IMR-90 (cell line): ENCODE measurements around the gene MYORG. TPM values are rescaled to one million over a fixed set of nuclear protein-coding genes. Genes with fewer than 3 reads are reported as not detected.

Source experiments
- ATAC-seq: fragments of 200-7000 bp; cut with Tn5 transposase; 2 replicates; pipeline ENCODE4 v1.9.1; 2020; ENCODE audit warnings: low read depth, mild to moderate bottlenecking, moderate library complexity
- BruUV-seq: library from RNA; stranded (reverse); fragments of 400-500 nt; replicated peaks from 2 replicates; lab custom pipeline; 2021; lab: Mats Ljungman, UMichigan
- CTCF ChIA-PET: fragments of 300-600 bp; formaldehyde crosslinking; extraction: SDS; loops from one replicate; lab custom pipeline; 2021; ENCODE audit warnings: antibody characterized with exemption; lab: Yijun Ruan, JAX
- POLR2A ChIA-PET: fragments of 300-600 bp; sonication (Branson Sonifier 250); formaldehyde crosslinking; loops from one replicate; lab custom pipeline; 2022; ENCODE audit warnings: antibody characterized with exemption; ENCODE audit not compliant: unreplicated experiment; lab: Charles Lee
- DNase-seq: peaks from one replicate; pipeline ENCODE4 v3.0.0; 2013
- H2AFZ ChIP-seq: replicated peaks from 2 replicates; pipeline ENCODE3; 2013; ENCODE audit warnings: low read length, mild to moderate bottlenecking; ENCODE audit not compliant: poor library complexity
- H2AK5ac ChIP-seq: 2 replicates; pipeline ENCODE4 v1.6.1; 2013; ENCODE audit warnings: low read depth, low read length, inconsistent platforms
- H2AK9ac ChIP-seq: replicated peaks from 2 replicates; pipeline ENCODE3; 2013; ENCODE audit warnings: mild to moderate bottlenecking, low read depth, low read length, moderate library complexity; ENCODE audit not compliant: poor library complexity
- H2BK120ac ChIP-seq: 2 replicates; pipeline ENCODE4 v1.6.1; 2013; ENCODE audit warnings: low read depth, low read length, inconsistent platforms
- H2BK15ac ChIP-seq: 3 replicates; pipeline ENCODE4 v1.6.1; 2013; ENCODE audit warnings: low read depth, low read length, inconsistent platforms
- H2BK20ac ChIP-seq: 2 replicates; pipeline ENCODE4 v1.6.1; 2013; ENCODE audit warnings: low read depth, mild to moderate bottlenecking, inconsistent platforms, low read length, moderate library complexity
- H2BK5ac ChIP-seq: 2 replicates; pipeline ENCODE4 v1.6.1; 2013; ENCODE audit warnings: mild to moderate bottlenecking, low read depth, low read length, inconsistent platforms; ENCODE audit not compliant: poor library complexity, severe bottlenecking
- H3K14ac ChIP-seq: replicated peaks from 2 replicates; pipeline ENCODE4 v1.6.1; 2013; ENCODE audit warnings: low read depth, low read length, inconsistent platforms
- H3K18ac ChIP-seq: 2 replicates; pipeline ENCODE4 v1.6.1; 2013; ENCODE audit warnings: low read depth, low read length, control low read depth
- H3K23ac ChIP-seq: 2 replicates; pipeline ENCODE4 v1.6.1; 2013; ENCODE audit warnings: low read depth, low read length, inconsistent platforms
- H3K27ac ChIP-seq: 2 replicates; pipeline ENCODE4 v1.5.1; 2013; ENCODE audit warnings: mild to moderate bottlenecking, control low read depth, low read length; ENCODE audit not compliant: insufficient read depth
- H3K27me3 ChIP-seq: 2 replicates; pipeline ENCODE4 v1.6.1; 2013; ENCODE audit warnings: low read length; ENCODE audit not compliant: control insufficient read depth, insufficient read depth
- H3K36me3 ChIP-seq: 2 replicates; pipeline ENCODE4 v1.6.1; 2013; ENCODE audit warnings: low read length, mixed read lengths; ENCODE audit not compliant: control insufficient read depth, insufficient read depth
- H3K4ac ChIP-seq: 2 replicates; pipeline ENCODE4 v1.6.1; 2013; ENCODE audit warnings: low read depth, low read length, inconsistent platforms
- H3K4me1 ChIP-seq: 2 replicates; pipeline ENCODE4 v1.6.1; 2013; ENCODE audit warnings: low read length, mixed read lengths; ENCODE audit not compliant: control insufficient read depth, insufficient read depth
- H3K4me2 ChIP-seq: 2 replicates; pipeline ENCODE4 v1.6.1; 2013; ENCODE audit warnings: low read depth, mild to moderate bottlenecking, control low read depth, low read length, moderate library complexity
- H3K4me3 ChIP-seq: 2 replicates; pipeline ENCODE4 v1.5.1; 2013; ENCODE audit warnings: low read depth, mild to moderate bottlenecking, control low read depth, low read length, moderate library complexity; ENCODE audit not compliant: insufficient read depth
- H3K56ac ChIP-seq: 2 replicates; pipeline ENCODE4 v1.6.1; 2013; ENCODE audit warnings: low read length, inconsistent platforms; ENCODE audit not compliant: insufficient read depth; ENCODE audit errors: extremely low read depth
- H3K79me1 ChIP-seq, 2 experiments: 2 replicates each; pipeline ENCODE4 v1.6.1; 2013; ENCODE audit warnings: low read length in 2 of 2, inconsistent platforms in 1 of 2, low read depth in 1 of 2
- H3K9ac ChIP-seq: 2 replicates; pipeline ENCODE4 v1.6.1; 2013; ENCODE audit warnings: low read depth, low read length, control low read depth
- H3K9me1 ChIP-seq: 2 replicates; pipeline ENCODE4 v1.6.1; 2013; ENCODE audit warnings: low read length, inconsistent platforms; ENCODE audit not compliant: insufficient read depth
- H3K9me3 ChIP-seq: 2 replicates; pipeline ENCODE4 v1.6.1; 2013; ENCODE audit warnings: low read length; ENCODE audit not compliant: control insufficient read depth, insufficient read depth
- H4K20me1 ChIP-seq: 2 replicates; pipeline ENCODE4 v1.6.1; 2013; ENCODE audit warnings: low read length, inconsistent platforms; ENCODE audit not compliant: insufficient read depth
- H4K5ac ChIP-seq: 2 replicates; pipeline ENCODE4 v1.6.1; 2013; ENCODE audit warnings: mild to moderate bottlenecking, low read depth, low read length, control low read depth
- H4K8ac ChIP-seq, 2 experiments: 2 replicates each; pipeline ENCODE4 v1.6.1; 2013; ENCODE audit warnings: low read depth in 2 of 2, low read length in 2 of 2, control low read depth in 1 of 2, inconsistent platforms in 1 of 2
- H4K91ac ChIP-seq: 2 replicates; pipeline ENCODE4 v1.6.1; 2013; ENCODE audit warnings: low read depth, low read length, inconsistent platforms; ENCODE audit not compliant: insufficient read depth
- BHLHE40 ChIP-seq: fragments of 150-350 bp; IDR thresholded peaks from 2 replicates; pipeline ENCODE4 v1.6.1; 2016; ENCODE audit warnings: mild to moderate bottlenecking, low read depth, low read length
- CEBPB ChIP-seq: IDR thresholded peaks from 2 replicates; pipeline ENCODE4 v1.6.1; 2012; ENCODE audit warnings: low read depth, low read length, improper control_type of control experiment
- POLR2A ChIP-seq: IDR thresholded peaks from 2 replicates; pipeline ENCODE4 v1.6.1; 2012; ENCODE audit warnings: mild to moderate bottlenecking, low read depth, low read length
- RFX5 ChIP-seq: IDR thresholded peaks from 2 replicates; pipeline ENCODE4 v1.8.0; 2012; ENCODE audit warnings: low read depth, mild to moderate bottlenecking, low read length, moderate library complexity
- WGBS, 2 experiments: methylation state at CpG; one replicate each; pipeline versions ENCODE4 v1.1.5 to v1.1.7; 2013; ENCODE audit warnings: missing lambda C conversion rate in 2 of 2; ENCODE audit not compliant: insufficient read length in 1 of 2; ENCODE audit errors: extremely low coverage in 2 of 2; 5-methylcytosine and 5-hydroxymethylcytosine counted together
- dilution Hi-C: fragments of 300-500 bp; cut with HindIII; formaldehyde crosslinking; loops from one replicate; pipeline ENCODE4 v1.14.3; 2018; ENCODE audit warnings: low sequenced_read_pairs; ENCODE audit not compliant: unreplicated experiment
- in situ Hi-C: fragments of 300-500 bp; cut with MboI; formaldehyde crosslinking; loops from 3 replicates; pipeline ENCODE4 v1.14.3; 2019; ENCODE audit warnings: low sequenced_read_pairs, inconsistent platforms, mixed read lengths
- intact Hi-C: fragments of 100-400 bp; cut with micrococcal nuclease; formaldehyde crosslinking; loops from 2 replicates; pipeline ENCODE4 v1.10.0; 2022
- polyA plus RNA-seq, 3 experiments: library from polyadenylated mRNA; depleted of rRNA; stranded (reverse); fragments of >200 nt; gene quantifications; 2 replicates each; pipeline ENCODE4 v1.2.3, GENCODE V29; 2012; ENCODE audit warnings: low replicate concordance in 1 of 3
- total RNA-seq: library from RNA; depleted of rRNA; stranded (reverse); fragments of >200 nt; gene quantifications from 2 replicates; pipeline ENCODE4 v1.2.3, GENCODE V29; 2012

The MYORG gene
- total and polyA plus RNA-seq, 2 of the 4 experiments (the other 2 are of a cell fraction), result 0.36 to 0.60 TPM

GRCh38 chr9:34318163-34318790 lies 58.4 kb downstream of the MYORG start:
- POLR2A ChIA-PET, result no interaction called here

More at GRCh38 chr9:34318163-34318790, 58.4 kb downstream of the MYORG start:
- Histone ChIP-seq H2BK120ac (no peak overlapping the region), H2BK5ac (no peak overlapping the region), H3K56ac (no peak overlapping the region), H3K23ac (no peak overlapping the region), H2BK15ac (no peak overlapping the region), H3K27me3 (no peaks in the 10 kb centered on the region), H2AK5ac (no peak overlapping the region), H2AK9ac (no peak overlapping the region), H3K79me1 (peaks cover 12 to 19% of the 10 kb centered on the region in 2 experiments), H3K18ac (no peak overlapping the region), H4K91ac (no peak overlapping the region), H4K20me1 (no peaks in the 10 kb centered on the region), H3K9ac (no peak overlapping the region), H3K36me3 (no peaks in the 10 kb centered on the region), H4K8ac (no peak overlapping the region), H3K4me2 (no peak overlapping the region), H3K4me3 (no peak overlapping the region), H3K9me3 (no peaks in the 10 kb centered on the region), H3K4ac (no peak overlapping the region), H4K5ac (no peak overlapping the region), H3K27ac (no peak overlapping the region), H3K9me1 (peaks cover 5% of the 10 kb centered on the region), H2AFZ (no peak overlapping the region), H2BK20ac (no peak overlapping the region), H3K4me1 (no peaks in the 10 kb centered on the region), H3K14ac (no peak overlapping the region)
- CTCF ChIA-PET, result no interaction called here
- TF ChIP-seq POLR2A (no peak), RFX5 (no peak), BHLHE40 (no peak), CEBPB (no peak)
- dilution Hi-C loops, result no loop called here
- no TSS peak for BruUV-seq
- no peak for DNase-seq
- no peak for ATAC-seq
- intact Hi-C loops, result no loop called here
- WGBS, 2 experiments, result 94% methylated on average over 32 of the region's 44 CpGs; no CpG with 5 or more reads in 1 of the 2 experiments
- in situ Hi-C loops, result no loop called here
